Kidney epithelial cell (primary cell): Measurements from ENCODE around the gene TRIM59. TPM values are rescaled to one million over a fixed set of nuclear protein-coding genes. Genes with fewer than 3 reads are reported as not detected.

ENCODE experiments used
- DNase-seq: peaks from one replicate; pipeline ENCODE4 v3.0.0-alpha.2; 2010; ENCODE audit warnings: low read depth
- H3K27me3 ChIP-seq: 2 replicates; pipeline ENCODE4 v1.6.0; 2011; ENCODE audit warnings: low read length; ENCODE audit not compliant: control insufficient read depth, insufficient read depth
- H3K36me3 ChIP-seq: 2 replicates; pipeline ENCODE4 v1.5.1; 2011; ENCODE audit warnings: low read length; ENCODE audit not compliant: control insufficient read depth, insufficient read depth
- H3K4me3 ChIP-seq: 2 replicates; pipeline ENCODE4 v1.5.1; 2011; ENCODE audit warnings: low read depth, mild to moderate bottlenecking, control low read depth, low read length
- total RNA-seq: library from RNA; depleted of rRNA; stranded (reverse); fragments of >200 nt; gene quantifications from 2 replicates; pipeline ENCODE4 v1.2.3, GENCODE V29; 2015
- TF ChIP-seq, protein P1 (sequence below): IDR thresholded peaks from 2 replicates; pipeline ENCODE4 v1.5.1; 2011; ENCODE audit warnings: mild to moderate bottlenecking, moderate library complexity, low read length, control low read depth, inconsistent platforms; ENCODE audit not compliant: insufficient read depth, poor library complexity, severe bottlenecking

The TRIM59 gene, protein sequence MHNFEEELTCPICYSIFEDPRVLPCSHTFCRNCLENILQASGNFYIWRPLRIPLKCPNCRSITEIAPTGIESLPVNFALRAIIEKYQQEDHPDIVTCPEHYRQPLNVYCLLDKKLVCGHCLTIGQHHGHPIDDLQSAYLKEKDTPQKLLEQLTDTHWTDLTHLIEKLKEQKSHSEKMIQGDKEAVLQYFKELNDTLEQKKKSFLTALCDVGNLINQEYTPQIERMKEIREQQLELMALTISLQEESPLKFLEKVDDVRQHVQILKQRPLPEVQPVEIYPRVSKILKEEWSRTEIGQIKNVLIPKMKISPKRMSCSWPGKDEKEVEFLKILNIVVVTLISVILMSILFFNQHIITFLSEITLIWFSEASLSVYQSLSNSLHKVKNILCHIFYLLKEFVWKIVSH
- total RNA-seq = 13.8 and 20.9 TPM in 2 replicates

DNA sequence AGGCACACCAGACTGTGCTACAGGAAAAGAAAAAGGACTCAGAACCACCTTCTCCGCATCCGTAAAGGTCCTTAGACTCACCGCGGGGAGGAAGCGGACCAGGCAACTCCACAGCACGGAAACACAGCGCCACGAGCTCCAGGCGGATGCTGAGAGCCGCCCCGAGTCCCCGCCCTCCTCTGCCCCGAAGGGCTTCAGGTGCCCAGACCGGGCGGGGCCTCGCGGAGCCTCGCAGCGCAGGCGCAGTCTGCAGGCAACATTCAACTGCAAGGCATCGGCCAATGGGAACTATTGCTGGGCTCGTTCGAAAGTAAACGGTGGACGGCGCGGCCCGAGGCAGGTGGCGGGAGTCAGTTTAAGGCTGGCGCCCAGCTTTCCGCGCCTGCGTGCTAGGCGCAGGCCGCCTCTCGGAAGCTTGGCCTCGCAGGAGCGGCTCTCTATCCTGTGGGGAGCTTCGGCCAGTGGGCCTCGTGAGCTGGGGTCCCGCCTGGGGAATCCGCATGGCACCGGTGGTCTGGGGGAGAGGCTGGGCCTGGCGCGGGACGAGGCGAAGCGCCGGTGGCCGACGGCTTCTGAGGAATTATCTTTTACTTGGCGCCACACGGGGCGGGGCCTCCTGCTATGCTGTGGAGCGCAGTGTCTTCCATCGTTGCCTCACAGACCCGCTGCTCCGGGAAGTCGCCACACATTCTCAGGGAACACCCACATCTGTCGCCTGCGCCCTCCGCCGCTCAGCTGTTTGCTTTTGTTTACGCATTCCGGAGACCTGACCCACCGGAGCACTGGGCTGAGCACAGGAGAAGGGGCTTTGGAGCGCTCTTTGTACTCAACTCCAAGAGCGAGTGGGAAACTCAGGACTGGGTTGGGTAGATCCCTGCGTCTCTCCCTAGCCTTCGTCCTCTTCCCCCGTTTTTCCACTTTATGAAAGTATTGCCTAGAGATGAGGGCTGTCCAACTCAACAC, at the start of gene TRIM59:
TSS of gene TRIM59 (minus strand) at position 151 of the 963 bp plus-strand sequence. CDS start 10,603 bp downstream, outside the sequence.
- Histone ChIP-seq H3K4me3 (peak within 1 kb of the TSS; percentile 86), H3K27me3 (no peaks in the 10 kb centered on the region), H3K36me3 (no peaks in the 10 kb centered on the region)
- peak; percentile 93 for DNase-seq
- TF ChIP-seq, protein P1, sequence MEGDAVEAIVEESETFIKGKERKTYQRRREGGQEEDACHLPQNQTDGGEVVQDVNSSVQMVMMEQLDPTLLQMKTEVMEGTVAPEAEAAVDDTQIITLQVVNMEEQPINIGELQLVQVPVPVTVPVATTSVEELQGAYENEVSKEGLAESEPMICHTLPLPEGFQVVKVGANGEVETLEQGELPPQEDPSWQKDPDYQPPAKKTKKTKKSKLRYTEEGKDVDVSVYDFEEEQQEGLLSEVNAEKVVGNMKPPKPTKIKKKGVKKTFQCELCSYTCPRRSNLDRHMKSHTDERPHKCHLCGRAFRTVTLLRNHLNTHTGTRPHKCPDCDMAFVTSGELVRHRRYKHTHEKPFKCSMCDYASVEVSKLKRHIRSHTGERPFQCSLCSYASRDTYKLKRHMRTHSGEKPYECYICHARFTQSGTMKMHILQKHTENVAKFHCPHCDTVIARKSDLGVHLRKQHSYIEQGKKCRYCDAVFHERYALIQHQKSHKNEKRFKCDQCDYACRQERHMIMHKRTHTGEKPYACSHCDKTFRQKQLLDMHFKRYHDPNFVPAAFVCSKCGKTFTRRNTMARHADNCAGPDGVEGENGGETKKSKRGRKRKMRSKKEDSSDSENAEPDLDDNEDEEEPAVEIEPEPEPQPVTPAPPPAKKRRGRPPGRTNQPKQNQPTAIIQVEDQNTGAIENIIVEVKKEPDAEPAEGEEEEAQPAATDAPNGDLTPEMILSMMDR = no peak

DNA sequence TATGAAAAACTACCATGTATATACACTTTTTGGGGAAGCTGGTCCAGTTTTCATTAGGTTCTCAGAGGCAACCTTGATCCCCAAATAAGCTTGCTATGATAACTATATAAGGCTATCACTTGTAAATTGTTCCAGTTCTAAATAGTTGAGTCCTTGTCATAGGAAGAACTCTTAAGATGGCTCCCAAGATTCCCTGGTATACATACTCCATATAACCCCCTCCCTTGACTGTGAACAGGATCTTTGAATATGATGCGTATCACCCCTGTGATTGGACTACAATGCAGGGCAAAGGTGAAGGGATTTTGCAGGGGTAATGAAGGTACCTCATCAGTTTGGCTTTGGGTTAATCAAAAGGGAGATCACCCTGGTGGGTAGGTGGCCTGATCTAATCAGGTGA, 48.6 kb upstream of the TRIM59 start:
- DNase-seq = no peak
- Histone ChIP-seq H3K36me3 (no peaks in the 10 kb centered on the region), H3K27me3 (no peaks in the 10 kb centered on the region), H3K4me3 (no peak overlapping the region)
- TF ChIP-seq, protein P1 = no peak

DNA sequence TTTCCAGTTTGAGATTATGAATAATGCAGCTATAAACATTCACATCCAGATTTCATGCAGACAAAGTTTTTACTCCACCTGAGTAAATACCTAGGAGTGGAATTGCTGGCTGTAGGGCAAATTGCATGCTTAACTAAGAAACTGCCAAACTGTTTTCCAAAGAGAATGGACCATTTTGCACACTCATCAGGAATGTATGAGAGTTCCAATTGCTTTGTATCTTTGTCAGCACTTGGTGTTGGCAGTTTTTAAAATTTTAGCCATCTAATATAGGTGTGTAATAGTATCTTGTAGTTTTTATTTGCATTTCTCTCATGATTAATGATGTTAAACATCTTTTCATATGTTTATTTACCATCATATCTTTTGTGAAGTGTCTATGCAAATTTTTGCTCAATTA, 40.6 kb upstream of the TRIM59 start:
- TF ChIP-seq, protein P1 = no peak
- no peak overlapping the region for H3K4me3 ChIP-seq
- no peaks in the 10 kb centered on the region for H3K27me3 ChIP-seq
- no peak for DNase-seq
- H3K36me3 ChIP-seq = no peaks in the 10 kb centered on the region

DNA sequence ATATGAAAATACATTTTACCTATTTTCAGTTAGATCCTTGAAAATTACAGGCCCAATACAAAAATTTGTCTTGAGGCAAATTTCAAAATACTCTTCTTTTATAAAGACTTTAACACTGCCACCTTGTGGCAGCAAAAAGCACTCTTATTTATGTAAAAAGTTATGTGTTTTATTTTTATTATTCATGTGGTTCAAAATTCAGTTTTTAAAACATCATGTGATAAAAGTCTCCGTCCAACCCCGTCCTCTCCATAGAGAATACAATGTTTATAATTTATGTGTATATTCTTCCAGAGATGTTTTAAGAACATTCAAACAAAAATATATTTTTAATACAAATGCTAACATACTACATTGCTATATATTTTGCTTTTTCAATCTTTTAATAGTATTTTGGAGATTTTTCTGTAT, 36.9 kb upstream of the TRIM59 start:
- TF ChIP-seq, protein P1 = peak; percentile 46
- DNase-seq = no peak
- no peaks in the 10 kb centered on the region for H3K27me3 ChIP-seq
- H3K36me3 ChIP-seq = no peaks in the 10 kb centered on the region
- H3K4me3 ChIP-seq = no peak overlapping the region

DNA sequence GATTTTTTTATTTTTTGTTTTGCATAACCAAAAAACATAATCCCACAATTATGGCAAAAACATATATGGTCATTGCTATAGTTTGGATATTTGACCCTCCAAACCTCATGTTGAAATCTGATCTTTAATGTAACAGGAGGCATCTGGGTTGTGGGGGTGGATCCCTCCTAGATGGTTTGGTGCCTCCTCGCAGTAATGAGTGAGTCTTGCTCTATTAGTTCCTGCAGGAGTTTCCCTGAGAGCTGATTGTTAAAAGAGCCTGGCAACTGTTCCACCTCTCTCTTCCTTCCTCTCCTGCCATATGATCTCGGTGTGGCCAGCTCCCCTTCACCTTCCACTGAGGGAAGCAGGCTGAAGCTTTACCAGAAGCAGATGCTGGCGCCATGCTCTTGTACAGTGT, 33.2 kb upstream of the TRIM59 start:
- no peaks in the 10 kb centered on the region for H3K36me3 ChIP-seq
- DNase-seq = no peak
- no peak overlapping the region for H3K4me3 ChIP-seq
- no peaks in the 10 kb centered on the region for H3K27me3 ChIP-seq
- TF ChIP-seq, protein P1 = no peak
